PC-3 (cell line): ENCODE measurements around the gene ENDOV.

Experiments
- EZH2 ChIP-seq: fragments of 300-600 bp; sonication (generic); IDR thresholded peaks from one replicate; pipeline ENCODE4 v1.6.1; 2017; ENCODE audit warnings: antibody characterized with exemption, mild to moderate bottlenecking, low read length; ENCODE audit not compliant: unreplicated experiment
- TF ChIP-seq, protein P1 (sequence below): fragments of 300-600 bp; sonication (generic); conservative IDR thresholded peaks from 2 replicates; pipeline ENCODE4 v1.5.1; 2017; ENCODE audit warnings: antibody characterized with exemption, low read depth, mild to moderate bottlenecking, low read length

DNA sequence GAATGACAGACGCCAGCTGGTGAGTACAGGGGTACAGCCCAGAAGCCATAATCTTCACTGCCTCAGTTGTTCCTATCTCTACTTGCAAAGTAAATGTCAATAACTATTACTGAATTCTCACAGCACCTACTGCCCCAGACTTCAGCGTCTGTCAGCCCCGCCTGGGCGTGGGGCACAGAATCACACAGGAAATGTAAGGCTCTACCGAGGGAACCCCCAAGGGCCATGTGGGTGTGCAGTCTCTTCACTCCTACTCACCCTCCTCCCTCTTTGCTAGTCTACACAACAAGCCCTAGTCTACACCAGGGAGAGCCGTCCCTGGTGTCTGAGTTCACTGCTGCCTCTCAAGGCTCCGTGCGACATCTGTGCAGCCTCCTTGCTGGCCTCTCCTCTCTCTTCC is 57.0 kb downstream of the ENDOV start:
- TF ChIP-seq, protein P1, sequence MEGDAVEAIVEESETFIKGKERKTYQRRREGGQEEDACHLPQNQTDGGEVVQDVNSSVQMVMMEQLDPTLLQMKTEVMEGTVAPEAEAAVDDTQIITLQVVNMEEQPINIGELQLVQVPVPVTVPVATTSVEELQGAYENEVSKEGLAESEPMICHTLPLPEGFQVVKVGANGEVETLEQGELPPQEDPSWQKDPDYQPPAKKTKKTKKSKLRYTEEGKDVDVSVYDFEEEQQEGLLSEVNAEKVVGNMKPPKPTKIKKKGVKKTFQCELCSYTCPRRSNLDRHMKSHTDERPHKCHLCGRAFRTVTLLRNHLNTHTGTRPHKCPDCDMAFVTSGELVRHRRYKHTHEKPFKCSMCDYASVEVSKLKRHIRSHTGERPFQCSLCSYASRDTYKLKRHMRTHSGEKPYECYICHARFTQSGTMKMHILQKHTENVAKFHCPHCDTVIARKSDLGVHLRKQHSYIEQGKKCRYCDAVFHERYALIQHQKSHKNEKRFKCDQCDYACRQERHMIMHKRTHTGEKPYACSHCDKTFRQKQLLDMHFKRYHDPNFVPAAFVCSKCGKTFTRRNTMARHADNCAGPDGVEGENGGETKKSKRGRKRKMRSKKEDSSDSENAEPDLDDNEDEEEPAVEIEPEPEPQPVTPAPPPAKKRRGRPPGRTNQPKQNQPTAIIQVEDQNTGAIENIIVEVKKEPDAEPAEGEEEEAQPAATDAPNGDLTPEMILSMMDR: no peak
- no peak for TF ChIP-seq EZH2
